SU-DHL-6 (cell line): Measurements from ENCODE around the gene CCNE1.
"Not testable (repeated sequence)": the region's sequence is repeated elsewhere in the genome, so short reads cannot be mapped to it uniquely, and the experiment has no call there.

Source experiments
- H2AFZ ChIP-seq: fragments of 200-600 bp; sonication (generic); 2 replicates; pipeline ENCODE4 v1.6.1; 2014; ENCODE audit warnings: low read depth, mild to moderate bottlenecking, moderate library complexity, mixed read lengths, antibody characterized with exemption, low read length; ENCODE audit not compliant: severe bottlenecking
- H3F3A ChIP-seq: fragments of 200-600 bp; shearing (Covaris generic); 2 replicates; pipeline ENCODE4 v1.6.0; 2016; ENCODE audit warnings: antibody characterized with exemption, mild to moderate bottlenecking; ENCODE audit not compliant: insufficient read depth
- H3K27ac ChIP-seq: fragments of 200-600 bp; sonication (generic); 2 replicates; pipeline ENCODE4 v1.5.1; 2016; ENCODE audit warnings: low read depth, mild to moderate bottlenecking, low read length, moderate library complexity, mixed read lengths
- H3K27me3 ChIP-seq: fragments of 200-600 bp; sonication (generic), shearing (Covaris generic); 2 replicates; pipeline ENCODE4 v1.6.0; 2014; ENCODE audit warnings: mild to moderate bottlenecking, low read length
- H3K36me3 ChIP-seq: fragments of 200-600 bp; sonication (generic); 2 replicates; pipeline ENCODE4 v1.6.1; 2014; ENCODE audit warnings: mild to moderate bottlenecking, low read length, mixed read lengths
- H3K4me2 ChIP-seq: fragments of 300-600, 200-600 bp; shearing (Covaris generic), sonication (generic); 2 replicates; pipeline ENCODE4 v1.6.0; 2014; ENCODE audit warnings: low read length, low read depth, mild to moderate bottlenecking; ENCODE audit not compliant: poor library complexity, severe bottlenecking
- H3K4me3 ChIP-seq: fragments of 200-600 bp; sonication (generic); 2 replicates; pipeline ENCODE4 v1.5.1; 2014; ENCODE audit warnings: antibody characterized with exemption, low read length, mild to moderate bottlenecking, mixed read lengths; ENCODE audit not compliant: insufficient read depth, poor library complexity, severe bottlenecking
- H3K79me2 ChIP-seq: fragments of 200-600 bp; sonication (generic); 2 replicates; pipeline ENCODE4 v1.6.1; 2014; ENCODE audit warnings: mild to moderate bottlenecking, low read length, moderate library complexity; ENCODE audit not compliant: insufficient read depth
- H3K9ac ChIP-seq: fragments of 200-600 bp; sonication (generic); 2 replicates; pipeline ENCODE4 v1.7.0; 2014; ENCODE audit warnings: mild to moderate bottlenecking, low read length
- H3K9me2 ChIP-seq: fragments of 200-600 bp; sonication (generic); replicated peaks from 2 replicates; pipeline ENCODE4 v1.6.1; 2014; ENCODE audit warnings: low read length; ENCODE audit not compliant: insufficient read depth
- H3K9me3 ChIP-seq: fragments of 200-600 bp; sonication (generic); 2 replicates; pipeline ENCODE4 v1.6.1; 2014; ENCODE audit warnings: low read length, mixed read lengths; ENCODE audit not compliant: insufficient read depth
- H4K20me1 ChIP-seq: fragments of 200-600 bp; sonication (generic); 2 replicates; pipeline ENCODE4 v1.6.1; 2014; ENCODE audit warnings: low read depth, mild to moderate bottlenecking, antibody characterized with exemption, low read length, moderate library complexity, mixed read lengths
- CTCF ChIP-seq: fragments of 200-600 bp; sonication (generic); IDR thresholded peaks from one replicate; pipeline ENCODE4 v1.5.1; 2017; ENCODE audit warnings: antibody characterized with exemption, mild to moderate bottlenecking, low read length, moderate library complexity; ENCODE audit not compliant: insufficient read depth, poor library complexity, severe bottlenecking
- EZH2phosphoT487 ChIP-seq: fragments of 200-600 bp; sonication (generic), shearing (Covaris generic); conservative IDR thresholded peaks from 2 replicates; pipeline ENCODE4 v1.6.1; 2018; ENCODE audit warnings: mild to moderate bottlenecking, antibody characterized with exemption, low read length, moderate library complexity, mixed read lengths

CCNE1 gene

GRCh38 chr19:29793116-29793727 lies 18.6 kb upstream of the CCNE1 start:
- no peak overlapping the region for H3K4me2 ChIP-seq
- TF ChIP-seq EZH2phosphoT487 (no peak), CTCF (no peak)
- no peak overlapping the region for H3K4me3 ChIP-seq
- H3K9ac ChIP-seq, result no peak overlapping the region
- no peaks in the 10 kb centered on the region for H3K27me3 ChIP-seq
- no peaks in the 10 kb centered on the region for H3F3A ChIP-seq
- no peaks in the 10 kb centered on the region for H4K20me1 ChIP-seq
- no peak overlapping the region for H3K27ac ChIP-seq
- H3K9me3 ChIP-seq, result no peaks in the 10 kb centered on the region
- H2AFZ ChIP-seq, result no peak overlapping the region
- no peaks in the 10 kb centered on the region for H3K36me3 ChIP-seq
- H3K79me2 ChIP-seq, result no peaks in the 10 kb centered on the region
- H3K9me2 ChIP-seq, result no peaks in the 10 kb centered on the region

- not testable (repeated sequence) for H3K27me3 ChIP-seq, H3K27ac ChIP-seq, H3K4me3 ChIP-seq, H3K9ac ChIP-seq, H3K36me3 ChIP-seq, H3K9me2 ChIP-seq, H3F3A ChIP-seq, H3K4me2 ChIP-seq, H2AFZ ChIP-seq, H3K79me2 ChIP-seq, H3K9me3 ChIP-seq, H4K20me1 ChIP-seq
Measured at GRCh38 chr19:29794490-29794889, 17.3 kb upstream of the CCNE1 start.

GRCh38 chr19:29795461-29796172 lies 16.2 kb upstream of the CCNE1 start:
- Histone ChIP-seq H3K9ac (no peak overlapping the region), H3K9me2 (no peaks in the 10 kb centered on the region), H2AFZ (no peak overlapping the region), H3K4me2 (no peak overlapping the region), H3K36me3 (no peaks in the 10 kb centered on the region), H3K9me3 (no peaks in the 10 kb centered on the region), H3K79me2 (no peaks in the 10 kb centered on the region), H3K27me3 (no peaks in the 10 kb centered on the region), H3F3A (no peaks in the 10 kb centered on the region), H3K4me3 (no peak overlapping the region), H3K27ac (no peak overlapping the region), H4K20me1 (no peaks in the 10 kb centered on the region)
- TF ChIP-seq EZH2phosphoT487 (no peak), CTCF (no peak)

- Histone ChIP-seq H3K27ac (no peak overlapping the region), H3K9me2 (no peaks in the 10 kb centered on the region), H2AFZ (no peak overlapping the region), H3K4me2 (no peak overlapping the region), H3K4me3 (no peak overlapping the region), H3F3A (no peaks in the 10 kb centered on the region), H3K36me3 (no peaks in the 10 kb centered on the region), H3K9ac (no peak overlapping the region), H3K9me3 (no peaks in the 10 kb centered on the region), H3K27me3 (no peaks in the 10 kb centered on the region), H3K79me2 (no peaks in the 10 kb centered on the region), H4K20me1 (no peaks in the 10 kb centered on the region)
- TF ChIP-seq CTCF (no peak), EZH2phosphoT487 (no peak)
Measured at GRCh38 chr19:29796173-29796573, 15.6 kb upstream of the CCNE1 start.
